Testis (tissue), 3 donors: ENCODE results near the gene DDX17. TPM values are rescaled to one million over a fixed set of nuclear protein-coding genes. Genes with fewer than 3 reads are reported as not detected.

ENCODE experiments used
- DNase-seq: peaks from one replicate; pipeline ENCODE4 v3.0.0-alpha.2; 2019
- H3K27ac ChIP-seq, 2 donors: fragments of 200-600 bp; sonication (generic); one replicate each; pipeline ENCODE4 v1.5.1; 2019
- H3K27me3 ChIP-seq: fragments of 200-600 bp; sonication (generic); one replicate; pipeline ENCODE4 v1.5.1; 2019
- H3K36me3 ChIP-seq: fragments of 200-600 bp; sonication (generic); one replicate; pipeline ENCODE4 v1.5.1; 2017; ENCODE audit warnings: low read depth; ENCODE audit errors: missing control alignments
- H3K4me1 ChIP-seq: fragments of 200-600 bp; sonication (generic); one replicate; pipeline ENCODE4 v1.5.1; 2019
- H3K4me3 ChIP-seq, 2 donors: fragments of 200-600 bp; sonication (generic); one replicate each; pipeline ENCODE4 v1.5.1; 2017 to 2019
- H3K9me3 ChIP-seq: fragments of 200-600 bp; sonication (generic); one replicate; pipeline ENCODE4 v1.5.1; 2017
- CTCF ChIP-seq, 3 experiments: fragments of 450-650 bp in 2 of 3; fragments of 200-600 bp in 1 of 3; sonication (generic) in 1 of 3; IDR thresholded peaks; one replicate each; pipeline ENCODE4 v1.5.1; 2016 to 2019; ENCODE audit warnings: antibody characterized with exemption in 3 of 3, mild to moderate bottlenecking in 2 of 3, moderate library complexity in 1 of 3
- POLR2A ChIP-seq: fragments of 450-650 bp; IDR thresholded peaks from one replicate; pipeline ENCODE4 v1.6.1; 2017; ENCODE audit warnings: antibody characterized with exemption, mild to moderate bottlenecking, moderate library complexity
- WGBS, 2 donors: methylation state at CpG; one replicate each; pipeline ENCODE4 v1.1.5; 2018; 5-methylcytosine and 5-hydroxymethylcytosine counted together
- intact Hi-C: fragments of 100-400 bp; cut with DNase I; formaldehyde crosslinking; loops from one replicate; pipeline ENCODE4 v1.15.1; 2023; ENCODE audit warnings: low total_unique reads
- polyA plus RNA-seq: library from polyadenylated mRNA; stranded (reverse); fragments of 350-450 nt; fragmentation: Illumina TruSeq; extraction: RNeasy Lipid Tissue Mini Kit (QIAGEN cat#74804); gene quantifications from one replicate; pipeline ENCODE4 v1.2.3, GENCODE V29; 2014; ENCODE audit warnings: low read depth, low replicate concordance; ENCODE audit not compliant: insufficient read depth
- total RNA-seq, 2 donors: library from RNA; depleted of rRNA; stranded (reverse); fragments of >200 nt; gene quantifications; one replicate each; pipeline ENCODE4 v1.2.3, GENCODE V29; 2016

Gene DDX17
- total and polyA plus RNA-seq, 3 donors from 2014 or later = 259 to 995 (median 964) TPM

- Histone ChIP-seq H3K4me3 (peak overlapping the region; percentile 88 to 98), H3K27me3 (no peaks in the 10 kb centered on the region), H3K36me3 (no peaks in the 10 kb centered on the region), H3K4me1 (peaks cover 26% of the 10 kb centered on the region), H3K9me3 (no peaks in the 10 kb centered on the region), H3K27ac (peak overlapping the region; percentile 100)
- peak; percentile 76 for DNase-seq
- TF ChIP-seq POLR2A = no peak
- no peak for TF ChIP-seq CTCF (IDR thresholded peaks at IDR 0.05)
- intact Hi-C loops = no loop called here
- WGBS, 2 donors = 1% methylated on average over 31 to 64 of the region's 69 CpGs
These were observed 482 bp downstream of the DDX17 start for GRCh38 chr22:38505541-38506117.

GRCh38 chr22:38504731-38505540, 1.2 kb downstream of the DDX17 start:
- no peaks in the 10 kb centered on the region for H3K9me3 ChIP-seq
- 0 to 1% methylated on average over 32 to 35 of the region's 35 CpGs for WGBS, 2 donors
- H3K27ac ChIP-seq = peak overlapping the region; percentile 100
- intact Hi-C loops = no loop called here
- TF ChIP-seq POLR2A = no peak
- TF ChIP-seq CTCF (IDR thresholded peaks at IDR 0.05) = no peak
- no peaks in the 10 kb centered on the region for H3K36me3 ChIP-seq
- peak overlapping the region; percentile 88 to 98 for H3K4me3 ChIP-seq
- H3K27me3 ChIP-seq = no peaks in the 10 kb centered on the region
- H3K4me1 ChIP-seq = peaks cover 26% of the 10 kb centered on the region
- DNase-seq = peak; percentile 71

- H3K27me3 ChIP-seq = no peaks in the 10 kb centered on the region
- no peak overlapping the region for H3K27ac ChIP-seq
- no peaks in the 10 kb centered on the region for H3K9me3 ChIP-seq
- TF ChIP-seq POLR2A (no peak), CTCF (IDR thresholded peaks at IDR 0.05) (no peak)
- no peak for DNase-seq
- intact Hi-C loops = no loop called here
- WGBS, 2 donors = 33 to 47% methylated on average over 4 of the region's 4 CpGs
- no peaks in the 10 kb centered on the region for H3K36me3 ChIP-seq
- no peak overlapping the region for H3K4me3 ChIP-seq
- H3K4me1 ChIP-seq = peaks cover 26% of the 10 kb centered on the region
These were observed 3.1 kb downstream of the DDX17 start for GRCh38 chr22:38503021-38503420.

GRCh38 chr22:38501797-38502672, 4.1 kb downstream of the DDX17 start:
- H3K4me3 ChIP-seq = no peak overlapping the region

More at GRCh38 chr22:38501797-38502672, 4.1 kb downstream of the DDX17 start:
- no peak for DNase-seq
- Histone ChIP-seq H3K4me1 (peaks cover 24% of the 10 kb centered on the region), H3K27me3 (no peaks in the 10 kb centered on the region), H3K27ac (peak overlapping the region in 1 of 2 donors; percentile 0), H3K9me3 (no peaks in the 10 kb centered on the region), H3K36me3 (no peaks in the 10 kb centered on the region)
- intact Hi-C loops = no loop called here
- 71 to 81% methylated on average over 10 of the region's 10 CpGs for WGBS, 2 donors
- no peak for TF ChIP-seq CTCF (IDR thresholded peaks at IDR 0.05)
- no peak for TF ChIP-seq POLR2A
